WERI-Rb-1 (cell line): Measurements from ENCODE around the gene ZFYVE26.
A peak's percentile ranks its signal among the peaks of the same experiment; 100 is the strongest.

Source experiments
- DNase-seq: peaks from one replicate; pipeline ENCODE4 v3.0.0-alpha.2; 2020
- H3K27ac ChIP-seq: fragments of 250-450 bp; sonication (Bioruptor Pico); 2 replicates; pipeline ENCODE4 v1.5.1; 2020; ENCODE audit warnings: mild to moderate bottlenecking, moderate library complexity
- H3K27me3 ChIP-seq: fragments of 250-450 bp; sonication (Bioruptor Pico); 2 replicates; pipeline ENCODE4 v1.5.1; 2021; ENCODE audit warnings: mild to moderate bottlenecking, low read depth, moderate library complexity; ENCODE audit not compliant: insufficient read depth, severe bottlenecking
- H3K36me3 ChIP-seq: fragments of 250-450 bp; sonication (Bioruptor Pico); 2 replicates; pipeline ENCODE4 v1.5.1; 2020; ENCODE audit warnings: mild to moderate bottlenecking, moderate library complexity
- H3K4me3 ChIP-seq: 2 replicates; pipeline ENCODE4 v1.5.1; 2011; ENCODE audit warnings: low read depth, mild to moderate bottlenecking, control low read depth, low read length
- H3K9me3 ChIP-seq: fragments of 250-450 bp; sonication (Bioruptor Pico); 2 replicates; pipeline ENCODE4 v1.5.1; 2021; ENCODE audit warnings: mild to moderate bottlenecking, moderate library complexity; ENCODE audit not compliant: severe bottlenecking
- CTCF ChIP-seq: IDR thresholded peaks from 2 replicates; pipeline ENCODE4 v1.5.1; 2011; ENCODE audit warnings: low read depth, mild to moderate bottlenecking, control low read depth, inconsistent platforms, low read length

Gene ZFYVE26

GRCh38 chr14:67816326-67817002, at the start of gene ZFYVE26:
Gene ZFYVE26, minus strand, starts transcription at chr14:67816590. Its CDS starts 627 bp downstream, at chr14:67815963.
- peak within 1 kb of the TSS; percentile 87 for H3K27ac ChIP-seq
- peak; percentile 95 for DNase-seq
- H3K36me3 ChIP-seq, result peaks cover 28% of the 10 kb centered on the region

GRCh38 chr14:67863223-67863622, 46.8 kb upstream of the ZFYVE26 start:
- no peak overlapping the region for H3K27ac ChIP-seq
- no peak for TF ChIP-seq CTCF
- H3K27me3 ChIP-seq, result no peaks in the 10 kb centered on the region
- no peak for DNase-seq
- no peaks in the 10 kb centered on the region for H3K9me3 ChIP-seq
- no peak overlapping the region for H3K4me3 ChIP-seq
- H3K36me3 ChIP-seq, result peaks cover 5% of the 10 kb centered on the region; the same call in 1 of the 2 replicates

More at GRCh38 chr14:67816326-67817002, at the start of gene ZFYVE26:
- Histone ChIP-seq H3K27me3 (no peaks in the 10 kb centered on the region), H3K9me3 (no peaks in the 10 kb centered on the region), H3K4me3 (peak within 1 kb of the TSS; percentile 74)
- TF ChIP-seq CTCF, result no peak

- Histone ChIP-seq H3K36me3 (no peaks in the 10 kb centered on the region), H3K27me3 (no peaks in the 10 kb centered on the region), H3K9me3 (no peaks in the 10 kb centered on the region), H3K4me3 (no peak overlapping the region), H3K27ac (no peak overlapping the region)
- TF ChIP-seq CTCF, result no peak
- no peak for DNase-seq
These were observed 42.9 kb upstream of the ZFYVE26 start for GRCh38 chr14:67859169-67859749.

- H3K9me3 ChIP-seq, result no peaks in the 10 kb centered on the region
- no peaks in the 10 kb centered on the region for H3K36me3 ChIP-seq
- H3K4me3 ChIP-seq, result no peak overlapping the region
- H3K27ac ChIP-seq, result no peak overlapping the region
- DNase-seq, result no peak
- TF ChIP-seq CTCF, result no peak
- no peaks in the 10 kb centered on the region for H3K27me3 ChIP-seq
These were observed 41.5 kb upstream of the ZFYVE26 start for GRCh38 chr14:67857778-67858350.

GRCh38 chr14:67856827-67857226, 40.4 kb upstream of the ZFYVE26 start:
- H3K9me3 ChIP-seq, result no peaks in the 10 kb centered on the region
- no peak overlapping the region for H3K27ac ChIP-seq
- no peaks in the 10 kb centered on the region for H3K27me3 ChIP-seq
- DNase-seq, result no peak
- TF ChIP-seq CTCF, result no peak
- H3K36me3 ChIP-seq, result no peaks in the 10 kb centered on the region
- no peak overlapping the region for H3K4me3 ChIP-seq
